ENCODE results near the gene TMEM219.

- no peak for TF ChIP-seq TEAD4 (IDR thresholded peaks at IDR 0.05; ENCODE audit: low read depth, low read length)
- TF ChIP-seq, protein P1, sequence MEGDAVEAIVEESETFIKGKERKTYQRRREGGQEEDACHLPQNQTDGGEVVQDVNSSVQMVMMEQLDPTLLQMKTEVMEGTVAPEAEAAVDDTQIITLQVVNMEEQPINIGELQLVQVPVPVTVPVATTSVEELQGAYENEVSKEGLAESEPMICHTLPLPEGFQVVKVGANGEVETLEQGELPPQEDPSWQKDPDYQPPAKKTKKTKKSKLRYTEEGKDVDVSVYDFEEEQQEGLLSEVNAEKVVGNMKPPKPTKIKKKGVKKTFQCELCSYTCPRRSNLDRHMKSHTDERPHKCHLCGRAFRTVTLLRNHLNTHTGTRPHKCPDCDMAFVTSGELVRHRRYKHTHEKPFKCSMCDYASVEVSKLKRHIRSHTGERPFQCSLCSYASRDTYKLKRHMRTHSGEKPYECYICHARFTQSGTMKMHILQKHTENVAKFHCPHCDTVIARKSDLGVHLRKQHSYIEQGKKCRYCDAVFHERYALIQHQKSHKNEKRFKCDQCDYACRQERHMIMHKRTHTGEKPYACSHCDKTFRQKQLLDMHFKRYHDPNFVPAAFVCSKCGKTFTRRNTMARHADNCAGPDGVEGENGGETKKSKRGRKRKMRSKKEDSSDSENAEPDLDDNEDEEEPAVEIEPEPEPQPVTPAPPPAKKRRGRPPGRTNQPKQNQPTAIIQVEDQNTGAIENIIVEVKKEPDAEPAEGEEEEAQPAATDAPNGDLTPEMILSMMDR (IDR thresholded peaks at IDR 0.05; ENCODE audit: control extremely low read depth in 1 of 3, insufficient read depth in 1 of 3, low read depth in 1 of 3, low read length in 3 of 3) = no peak
- TF ChIP-seq CBX8 (IDR thresholded peaks at IDR 0.05; ENCODE audit: borderline replicate concordance, low read depth, low read length) = no peak
- TF ChIP-seq POLR2AphosphoS5 (IDR thresholded peaks at IDR 0.05; ENCODE audit: low read depth, low read length) = no peak
- TF ChIP-seq, protein P2, sequence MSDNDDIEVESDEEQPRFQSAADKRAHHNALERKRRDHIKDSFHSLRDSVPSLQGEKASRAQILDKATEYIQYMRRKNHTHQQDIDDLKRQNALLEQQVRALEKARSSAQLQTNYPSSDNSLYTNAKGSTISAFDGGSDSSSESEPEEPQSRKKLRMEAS (IDR thresholded peaks at IDR 0.05) = no peak
- no peak for TF ChIP-seq RFX5 (IDR thresholded peaks at IDR 0.05; ENCODE audit: borderline replicate concordance, low read depth, low read length)
Measured at GRCh38 chr16:29920288-29921033, 41.4 kb upstream of the TMEM219 start.

Measured in H1 (cell line).